Tibial nerve (tissue), 4 donors: Measurements from ENCODE around the gene ERICH6. TPM values are rescaled to one million over a fixed set of nuclear protein-coding genes. Genes with fewer than 3 reads are reported as not detected.

Experiments
- DNase-seq, 2 donors: peaks; one replicate each; pipeline ENCODE4 v3.0.0-alpha.2; 2019; ENCODE audit warnings: low spot score in 2 of 2
- H3K27ac ChIP-seq, 4 donors: fragments of 200-600 bp; sonication (generic) in 3 of 4; one replicate each; pipeline ENCODE4 v1.5.1; 2017 to 2019; ENCODE audit warnings: mild to moderate bottlenecking in 1 of 4
- H3K27me3 ChIP-seq, 2 donors: fragments of 200-600 bp; sonication (generic) in 1 of 2; one replicate each; pipeline versions ENCODE4 v1.5.1 to v1.6.0; 2017 to 2019
- H3K36me3 ChIP-seq, 3 donors: fragments of 200-600 bp; sonication (generic); one replicate each; pipeline ENCODE4 v1.5.1; 2018 to 2019
- H3K4me1 ChIP-seq, 4 donors: fragments of 200-600 bp; sonication (generic) in 3 of 4; one replicate each; pipeline ENCODE4 v1.5.1; 2017 to 2019
- H3K4me3 ChIP-seq, 4 donors: fragments of 200-600 bp; sonication (generic) in 3 of 4; one replicate each; pipeline ENCODE4 v1.5.1; 2017 to 2019; ENCODE audit warnings: mild to moderate bottlenecking in 1 of 4, moderate library complexity in 1 of 4
- H3K9me3 ChIP-seq, 4 donors: fragments of 200-600 bp; sonication (generic) in 3 of 4; one replicate each; pipeline ENCODE4 v1.5.1; 2017 to 2019
- EP300 ChIP-seq, 2 donors: sonication (generic); formaldehyde crosslinking; IDR thresholded peaks; one replicate each; pipeline ENCODE4 v1.6.1; 2017; ENCODE audit warnings: antibody characterized with exemption in 2 of 2, mild to moderate bottlenecking in 1 of 2
- POLR2A ChIP-seq, 2 donors: fragments of 450-650 bp; IDR thresholded peaks; one replicate each; pipeline ENCODE4 v1.6.1; 2017; ENCODE audit warnings: antibody characterized with exemption in 2 of 2, mild to moderate bottlenecking in 2 of 2, moderate library complexity in 2 of 2
- WGBS, 2 donors: methylation state at CpG; one replicate each; pipeline ENCODE4 v1.1.5; 2018; 5-methylcytosine and 5-hydroxymethylcytosine counted together
- total RNA-seq, 4 donors: library from RNA; depleted of rRNA; stranded (reverse); fragments of >200 nt; gene quantifications; one replicate each; pipeline ENCODE4 v1.1.0, GENCODE V29; 2016
- TF ChIP-seq, protein P1 (sequence below), 5 experiments: fragments of 200-600 bp in 3 of 5; fragments of 450-650 bp in 2 of 5; sonication (generic) in 3 of 5; IDR thresholded peaks; one replicate each; pipeline ENCODE4 v1.5.1; 2016 to 2019; ENCODE audit warnings: antibody characterized with exemption in 5 of 5, mild to moderate bottlenecking in 3 of 5, moderate library complexity in 2 of 5

The ERICH6 gene
- total RNA-seq, 4 donors from 2014 or later: 0.84 TPM; not detected in 3

GRCh38 chr3:150733373-150733935 is 29.7 kb upstream of the ERICH6 start:
- no peak overlapping the region for H3K4me3 ChIP-seq
- H3K9me3 ChIP-seq: no peaks in the 10 kb centered on the region
- H3K36me3 ChIP-seq: no peaks in the 10 kb centered on the region
- TF ChIP-seq, protein P1, sequence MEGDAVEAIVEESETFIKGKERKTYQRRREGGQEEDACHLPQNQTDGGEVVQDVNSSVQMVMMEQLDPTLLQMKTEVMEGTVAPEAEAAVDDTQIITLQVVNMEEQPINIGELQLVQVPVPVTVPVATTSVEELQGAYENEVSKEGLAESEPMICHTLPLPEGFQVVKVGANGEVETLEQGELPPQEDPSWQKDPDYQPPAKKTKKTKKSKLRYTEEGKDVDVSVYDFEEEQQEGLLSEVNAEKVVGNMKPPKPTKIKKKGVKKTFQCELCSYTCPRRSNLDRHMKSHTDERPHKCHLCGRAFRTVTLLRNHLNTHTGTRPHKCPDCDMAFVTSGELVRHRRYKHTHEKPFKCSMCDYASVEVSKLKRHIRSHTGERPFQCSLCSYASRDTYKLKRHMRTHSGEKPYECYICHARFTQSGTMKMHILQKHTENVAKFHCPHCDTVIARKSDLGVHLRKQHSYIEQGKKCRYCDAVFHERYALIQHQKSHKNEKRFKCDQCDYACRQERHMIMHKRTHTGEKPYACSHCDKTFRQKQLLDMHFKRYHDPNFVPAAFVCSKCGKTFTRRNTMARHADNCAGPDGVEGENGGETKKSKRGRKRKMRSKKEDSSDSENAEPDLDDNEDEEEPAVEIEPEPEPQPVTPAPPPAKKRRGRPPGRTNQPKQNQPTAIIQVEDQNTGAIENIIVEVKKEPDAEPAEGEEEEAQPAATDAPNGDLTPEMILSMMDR (IDR thresholded peaks at IDR 0.05): no peak
- no peak for TF ChIP-seq EP300 (IDR thresholded peaks at IDR 0.05)
- TF ChIP-seq POLR2A (IDR thresholded peaks at IDR 0.05): no peak
- no peaks in the 10 kb centered on the region for H3K27me3 ChIP-seq
- no peak overlapping the region for H3K27ac ChIP-seq
- no peak for DNase-seq
- 44 to 48% methylated on average over 8 of the region's 8 CpGs for WGBS, 2 donors
- peaks cover 0 to 14% (median 0%) of the 10 kb centered on the region in 4 donors for H3K4me1 ChIP-seq

DNA sequence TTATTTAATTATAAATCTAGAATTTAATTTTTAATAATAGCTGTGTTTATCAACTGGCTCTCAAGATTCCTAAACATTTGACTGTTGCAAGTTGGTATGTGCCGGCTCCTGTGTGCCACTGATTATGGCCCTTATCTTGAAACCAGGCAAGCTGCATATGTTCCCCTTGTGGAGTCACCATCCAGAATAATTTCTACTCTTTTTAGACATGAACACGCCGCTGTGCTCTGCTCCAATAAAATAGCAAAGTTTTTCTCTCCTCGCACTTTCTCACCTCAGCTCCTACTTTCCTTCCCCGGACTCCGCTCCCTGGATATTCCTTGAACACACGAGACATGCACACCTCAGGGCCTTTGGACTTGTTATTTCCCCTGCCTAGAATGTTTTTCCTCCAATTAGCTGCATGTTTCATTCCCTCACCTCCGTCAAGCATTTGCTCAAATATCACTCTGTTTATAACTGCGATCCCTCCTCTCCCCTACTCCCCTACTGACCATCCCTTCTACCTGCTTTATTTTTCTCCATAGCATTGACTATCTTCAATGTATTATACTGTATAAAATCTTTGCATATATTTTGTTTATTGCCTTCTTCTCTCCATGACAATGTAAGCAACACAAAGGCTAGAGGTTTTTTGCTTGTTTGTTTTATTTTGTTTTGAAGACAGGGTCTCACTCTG is 26.1 kb upstream of the ERICH6 start:
- Histone ChIP-seq H3K4me3 (no peak overlapping the region), H3K36me3 (no peaks in the 10 kb centered on the region), H3K27me3 (no peaks in the 10 kb centered on the region), H3K27ac (no peak overlapping the region), H3K4me1 (peaks cover 0 to 7% (median 0%) of the 10 kb centered on the region in 4 donors), H3K9me3 (no peaks in the 10 kb centered on the region)
- TF ChIP-seq POLR2A (IDR thresholded peaks at IDR 0.05) (no peak), EP300 (IDR thresholded peaks at IDR 0.05) (no peak)
- TF ChIP-seq, protein P1 (IDR thresholded peaks at IDR 0.05): no peak
- 92 to 94% methylated on average over 9 of the region's 9 CpGs for WGBS, 2 donors
- DNase-seq: no peak

DNA sequence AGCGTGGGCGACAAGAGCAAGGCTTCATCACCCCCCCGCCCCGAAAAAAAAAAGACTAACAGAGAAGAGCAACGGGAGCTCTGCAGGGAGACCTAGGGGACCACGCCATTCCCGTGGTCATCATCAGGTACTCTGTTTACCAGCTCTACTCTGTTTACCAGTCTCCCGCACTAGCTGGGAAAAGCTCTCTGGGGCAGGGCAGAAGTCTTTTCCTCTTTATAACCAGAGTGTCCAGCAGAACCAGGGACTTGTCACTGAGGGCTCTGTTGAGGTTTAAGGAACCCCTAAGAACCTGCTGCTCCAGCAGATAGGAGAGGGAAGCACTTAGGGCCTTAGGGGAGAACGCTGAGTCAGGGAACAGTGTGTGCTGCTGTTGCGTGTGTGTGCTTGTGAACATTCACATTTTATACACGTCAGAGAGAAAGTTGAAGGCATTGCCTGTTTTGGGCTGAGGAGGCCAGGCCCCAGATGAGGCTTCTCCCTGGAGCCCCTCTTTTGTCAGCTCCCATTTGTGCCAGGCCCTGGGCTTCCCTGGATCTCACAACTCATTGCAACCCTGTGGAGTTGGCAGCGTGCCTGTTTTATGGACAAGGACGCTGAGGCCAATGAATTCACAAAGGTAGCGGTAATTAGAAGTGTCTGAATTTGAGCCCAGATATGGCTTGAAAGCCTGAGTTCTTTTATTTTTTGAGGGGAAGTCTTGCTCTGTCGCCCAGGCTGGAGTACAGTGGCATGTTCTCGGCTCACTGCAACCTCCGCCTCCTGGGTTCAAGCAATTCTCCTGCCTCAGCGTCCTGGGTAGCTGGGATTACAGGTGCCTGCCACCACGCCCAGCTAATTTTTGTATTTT is 24.2 kb upstream of the ERICH6 start:
- 81 to 87% methylated on average over 17 to 19 of the region's 19 CpGs for WGBS, 2 donors
- Histone ChIP-seq H3K4me1 (peaks cover 0 to 7% (median 0%) of the 10 kb centered on the region in 4 donors), H3K27me3 (no peaks in the 10 kb centered on the region), H3K27ac (peak overlapping the region in 2 of 4 donors; percentile 19 to 36), H3K4me3 (no peak overlapping the region), H3K36me3 (no peaks in the 10 kb centered on the region), H3K9me3 (no peaks in the 10 kb centered on the region)
- peak in 1 of 2 donors; percentile 39 for DNase-seq
- TF ChIP-seq POLR2A (IDR thresholded peaks at IDR 0.05) (peak in 1 of 2 donors; percentile 18), EP300 (IDR thresholded peaks at IDR 0.05) (peak in 1 of 2 donors; percentile 78)
- TF ChIP-seq, protein P1 (IDR thresholded peaks at IDR 0.05): no peak

- Histone ChIP-seq H3K9me3 (no peaks in the 10 kb centered on the region), H3K27ac (no peak overlapping the region), H3K36me3 (no peaks in the 10 kb centered on the region), H3K27me3 (no peaks in the 10 kb centered on the region), H3K4me1 (peaks cover 0 to 17% (median 0%) of the 10 kb centered on the region in 4 donors), H3K4me3 (no peak overlapping the region)
- 83 to 93% methylated on average over 5 to 7 of the region's 7 CpGs for WGBS, 2 donors
- DNase-seq: no peak
- TF ChIP-seq POLR2A (IDR thresholded peaks at IDR 0.05): no peak
- TF ChIP-seq EP300 (IDR thresholded peaks at IDR 0.05): no peak
- TF ChIP-seq, protein P1 (IDR thresholded peaks at IDR 0.05): no peak
Observed at GRCh38 chr3:150725548-150725947, 21.8 kb upstream of the ERICH6 start.
